Left lung (tissue), 10 donors: ENCODE data around the gene KIRREL3. TPM values are rescaled to one million over a fixed set of nuclear protein-coding genes. Genes with fewer than 3 reads are reported as not detected.

Experiments
- ATAC-seq: fragments of 200-7000 bp; cut with Tn5 transposase; one replicate; pipeline ENCODE4 v1.9.1; 2020; ENCODE audit warnings: moderate library complexity
- DNase-seq, 4 donors: peaks; one replicate each; pipeline ENCODE4 v3.0.0-alpha.2; 2013 to 2020
- H3K27ac ChIP-seq, 2 donors: fragments of 200-600 bp; sonication (generic) in 1 of 2; one replicate each; pipeline versions ENCODE4 v1.5.0 to v1.8.0; 2020 to 2021
- H3K27me3 ChIP-seq, 2 donors: fragments of 200-600 bp; sonication (generic) in 1 of 2; one replicate each; pipeline versions ENCODE4 v1.5.0 to v1.8.0; 2020 to 2021
- H3K36me3 ChIP-seq, 2 donors: fragments of 200-600 bp; sonication (generic) in 1 of 2; one replicate each; pipeline versions ENCODE4 v1.5.0 to v1.8.0; 2020 to 2021
- H3K4me1 ChIP-seq, 2 donors: fragments of 200-600 bp; one replicate each; pipeline ENCODE4 v1.8.0; 2021
- H3K4me3 ChIP-seq, 2 donors: fragments of 200-600 bp; sonication (generic) in 1 of 2; one replicate each; pipeline versions ENCODE4 v1.5.0 to v1.8.0; 2020 to 2021; ENCODE audit warnings: mild to moderate bottlenecking in 1 of 2
- H3K9me3 ChIP-seq, 2 donors: fragments of 200-600 bp; sonication (generic) in 1 of 2; one replicate each; pipeline versions ENCODE4 v1.5.0 to v1.8.0; 2020 to 2021
- intact Hi-C, 2 donors: fragments of 100-400 bp; cut with DNase I; formaldehyde crosslinking; loops; one replicate each; pipeline versions ENCODE4 v1.11.2 to v1.14.2; 2022
- polyA plus RNA-seq, 6 donors: library from polyadenylated mRNA; unstranded; fragments of 120-200 nt; gene quantifications; one replicate each; pipeline ENCODE4 v1.2.1, GENCODE V29; 2013; ENCODE audit not compliant: insufficient read length in 6 of 6
- total RNA-seq, 2 donors: library from RNA; stranded (reverse); fragmentation: NEBNext Ultra II Directional; extraction: Animal tissue kit (Norgen Biotek cat#: 25700); gene quantifications; one replicate each; pipeline ENCODE4 v1.2.1, GENCODE V29; 2021
- TF ChIP-seq, protein P1 (sequence below), 2 donors: fragments of 200-600 bp; sonication (generic) in 1 of 2; IDR thresholded peaks; one replicate each; pipeline versions ENCODE4 v1.5.0 to v1.8.0; 2021; ENCODE audit warnings: antibody characterized with exemption in 2 of 2
- donor health status: DM: no; HTN: yes; CAD: no.
- donor health status: DM: no; HTN: no; CAD: no.

The KIRREL3 gene
- total and polyA plus RNA-seq, 8 donors, result 1.6 to 2.5 (median 2.0) TPM; not detected in 2

DNA sequence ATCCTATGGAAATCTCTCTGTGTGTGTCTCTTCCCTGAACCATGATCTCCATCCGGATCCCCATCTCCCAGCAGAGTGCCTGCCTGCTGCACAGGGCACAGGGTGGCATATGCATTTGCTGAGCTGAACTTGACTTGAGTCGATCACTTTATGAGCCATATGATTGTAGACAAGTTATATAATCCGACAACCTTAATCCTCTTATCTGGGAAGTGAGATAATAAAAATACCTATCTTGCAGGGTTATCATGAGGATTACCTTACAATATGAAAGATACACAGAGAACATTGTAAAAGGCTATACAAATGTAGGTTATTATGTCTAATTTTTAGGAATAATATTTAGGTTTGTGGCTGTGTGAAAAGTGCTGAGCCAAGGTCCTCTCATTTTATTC lies 520.6 kb downstream of the KIRREL3 start:
- no peak overlapping the region for H3K4me3 ChIP-seq
- ATAC-seq (no peak), DNase-seq (no peak)
- H3K27me3 ChIP-seq, result no peaks in the 10 kb centered on the region
- no peak overlapping the region for H3K27ac ChIP-seq
- peaks cover 0 to 25% of the 10 kb centered on the region in 2 donors for H3K4me1 ChIP-seq
- TF ChIP-seq, protein P1, sequence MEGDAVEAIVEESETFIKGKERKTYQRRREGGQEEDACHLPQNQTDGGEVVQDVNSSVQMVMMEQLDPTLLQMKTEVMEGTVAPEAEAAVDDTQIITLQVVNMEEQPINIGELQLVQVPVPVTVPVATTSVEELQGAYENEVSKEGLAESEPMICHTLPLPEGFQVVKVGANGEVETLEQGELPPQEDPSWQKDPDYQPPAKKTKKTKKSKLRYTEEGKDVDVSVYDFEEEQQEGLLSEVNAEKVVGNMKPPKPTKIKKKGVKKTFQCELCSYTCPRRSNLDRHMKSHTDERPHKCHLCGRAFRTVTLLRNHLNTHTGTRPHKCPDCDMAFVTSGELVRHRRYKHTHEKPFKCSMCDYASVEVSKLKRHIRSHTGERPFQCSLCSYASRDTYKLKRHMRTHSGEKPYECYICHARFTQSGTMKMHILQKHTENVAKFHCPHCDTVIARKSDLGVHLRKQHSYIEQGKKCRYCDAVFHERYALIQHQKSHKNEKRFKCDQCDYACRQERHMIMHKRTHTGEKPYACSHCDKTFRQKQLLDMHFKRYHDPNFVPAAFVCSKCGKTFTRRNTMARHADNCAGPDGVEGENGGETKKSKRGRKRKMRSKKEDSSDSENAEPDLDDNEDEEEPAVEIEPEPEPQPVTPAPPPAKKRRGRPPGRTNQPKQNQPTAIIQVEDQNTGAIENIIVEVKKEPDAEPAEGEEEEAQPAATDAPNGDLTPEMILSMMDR (IDR thresholded peaks at IDR 0.05), result no peak
- no peaks in the 10 kb centered on the region for H3K9me3 ChIP-seq
- intact Hi-C loops, result loop anchor here in 1 of 2 donors (5.0 kb wide), 1 partner anchor 168 kb away; no protein-coding TSS in a partner anchor
- H3K36me3 ChIP-seq, result no peaks in the 10 kb centered on the region

DNA sequence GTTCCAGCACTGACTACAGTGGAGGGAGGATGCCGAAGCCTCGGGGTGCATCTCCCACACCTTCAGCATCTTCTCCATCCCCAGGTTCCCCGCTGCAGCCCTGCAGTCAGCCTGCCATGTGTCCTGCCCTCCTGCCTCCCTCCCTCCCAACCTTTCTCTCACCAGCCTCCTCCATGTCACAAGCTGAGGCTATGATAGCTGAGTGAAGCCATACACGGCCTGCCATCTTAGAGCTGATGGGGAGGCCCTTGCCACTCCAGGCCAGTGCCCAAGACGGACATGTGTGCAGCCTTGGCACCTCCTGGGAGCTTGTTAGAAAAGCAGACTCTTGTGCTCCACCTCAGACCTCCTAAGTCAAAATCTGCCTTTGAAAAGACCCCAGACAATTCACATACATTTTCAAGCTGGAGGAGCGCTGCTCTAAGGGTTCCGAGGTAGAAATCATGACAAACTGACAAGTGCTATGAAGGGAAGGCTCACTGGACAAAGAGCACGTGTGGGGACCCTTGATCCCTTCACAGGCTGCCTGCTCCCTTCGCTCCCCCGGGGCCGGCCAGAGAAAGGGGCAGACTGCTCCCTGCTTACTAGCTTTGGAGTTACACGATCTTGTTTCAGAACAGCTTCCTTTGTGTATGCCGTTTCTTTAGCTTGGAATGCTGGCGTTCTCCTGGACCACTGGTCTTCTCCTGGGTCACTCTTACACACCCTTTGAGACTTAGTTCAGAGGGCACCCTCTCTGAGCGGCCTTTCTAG lies 521.2 kb downstream of the KIRREL3 start:
- intact Hi-C loops, result no loop called here

DNA sequence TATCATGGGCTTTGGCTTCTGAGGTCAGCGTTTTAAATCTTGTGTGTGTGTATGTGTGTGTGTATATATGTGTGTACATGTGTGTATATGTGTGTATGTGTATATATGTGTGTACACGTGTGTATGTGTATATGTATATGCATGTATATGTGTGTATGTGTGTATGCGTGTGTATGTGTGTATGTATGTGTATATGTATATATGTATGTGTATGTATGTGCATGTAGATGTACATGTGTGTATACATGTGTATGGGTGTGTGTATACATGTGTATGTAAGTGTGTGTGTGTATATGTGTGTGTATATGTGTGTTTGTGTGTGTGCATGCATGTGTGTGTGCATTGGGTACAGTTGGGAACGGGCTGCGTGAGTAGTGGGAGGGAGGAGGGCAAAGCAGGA lies 522.1 kb downstream of the KIRREL3 start:
- Histone ChIP-seq H3K4me3 (no peak overlapping the region), H3K27ac (no peak overlapping the region), H3K27me3 (no peaks in the 10 kb centered on the region), H3K4me1 (peaks cover 0 to 26% of the 10 kb centered on the region in 2 donors), H3K36me3 (no peaks in the 10 kb centered on the region), H3K9me3 (no peaks in the 10 kb centered on the region)
- intact Hi-C loops, result no loop called here
- ATAC-seq (no peak), DNase-seq (no peak)
- TF ChIP-seq, protein P1 (IDR thresholded peaks at IDR 0.05), result no peak

More for the DNA sequence above, 521.2 kb downstream of the KIRREL3 start:
- TF ChIP-seq, protein P1 (IDR thresholded peaks at IDR 0.05), result no peak
- H3K4me3 ChIP-seq, result no peak overlapping the region
- peaks cover 0 to 26% of the 10 kb centered on the region in 2 donors for H3K4me1 ChIP-seq
- H3K9me3 ChIP-seq, result no peaks in the 10 kb centered on the region
- H3K36me3 ChIP-seq, result no peaks in the 10 kb centered on the region
- H3K27me3 ChIP-seq, result no peaks in the 10 kb centered on the region
- ATAC-seq (no peak), DNase-seq (peak in 1 of 4 donors; percentile 61)
- H3K27ac ChIP-seq, result no peak overlapping the region

GRCh38 chr11:126477535-126478305 lies 522.9 kb downstream of the KIRREL3 start:
- no peaks in the 10 kb centered on the region for H3K27me3 ChIP-seq
- no peaks in the 10 kb centered on the region for H3K9me3 ChIP-seq
- intact Hi-C loops, result no loop called here
- no peak overlapping the region for H3K4me3 ChIP-seq
- no peaks in the 10 kb centered on the region for H3K36me3 ChIP-seq
- DNase-seq, result peak in 1 of 4 donors; percentile 79
- no peak for ATAC-seq
- no peak overlapping the region for H3K27ac ChIP-seq
- H3K4me1 ChIP-seq, result peaks cover 0 to 26% of the 10 kb centered on the region in 2 donors
- TF ChIP-seq, protein P1 (IDR thresholded peaks at IDR 0.05), result no peak

GRCh38 chr11:126476977-126477376 lies 523.6 kb downstream of the KIRREL3 start:
- ATAC-seq (no peak), DNase-seq (peak in 1 of 4 donors; percentile 34)
- intact Hi-C loops, result no loop called here
- TF ChIP-seq, protein P1 (IDR thresholded peaks at IDR 0.05), result no peak
- Histone ChIP-seq H3K27ac (no peak overlapping the region), H3K27me3 (no peaks in the 10 kb centered on the region), H3K36me3 (no peaks in the 10 kb centered on the region), H3K4me3 (no peak overlapping the region), H3K4me1 (peaks cover 0 to 26% of the 10 kb centered on the region in 2 donors), H3K9me3 (no peaks in the 10 kb centered on the region)
